HG02970 (cell line): ENCODE results near the gene INTS1.

Source experiments
- ATAC-seq: cut with Tn5 transposase; IDR thresholded peaks from one replicate; pipeline ENCODE4 v1.9.1; 2021; ENCODE audit warnings: mild to moderate bottlenecking, moderate library complexity, moderate number of reproducible peaks; ENCODE audit not compliant: unreplicated experiment, low FRiP score

The INTS1 gene

GRCh38 chr7:1493571-1493970 lies 10.6 kb downstream of the INTS1 start:
- no peak for ATAC-seq

- ATAC-seq = no peak
Measured at GRCh38 chr7:1493129-1493528, 11.1 kb downstream of the INTS1 start.

- ATAC-seq = no peak
Measured at GRCh38 chr7:1492640-1493039, 11.5 kb downstream of the INTS1 start.

- no peak for ATAC-seq
Measured at GRCh38 chr7:1492221-1492620, 12.0 kb downstream of the INTS1 start.

- no peak for ATAC-seq
Measured at GRCh38 chr7:1490837-1491236, 13.4 kb downstream of the INTS1 start.

- no peak for ATAC-seq
Measured at GRCh38 chr7:1489336-1489735, 14.9 kb downstream of the INTS1 start.

GRCh38 chr7:1488016-1488415 lies 16.2 kb downstream of the INTS1 start:
- no peak for ATAC-seq

GRCh38 chr7:1487466-1487865 lies 16.7 kb downstream of the INTS1 start:
- ATAC-seq = no peak

- no peak for ATAC-seq
Measured at GRCh38 chr7:1486571-1486970, 17.6 kb downstream of the INTS1 start.

- no peak for ATAC-seq
Measured at GRCh38 chr7:1485156-1485555, 19.0 kb downstream of the INTS1 start.

GRCh38 chr7:1484569-1484968 lies 19.6 kb downstream of the INTS1 start:
- no peak for ATAC-seq

GRCh38 chr7:1483536-1484505 lies 20.4 kb downstream of the INTS1 start:
- ATAC-seq = no peak

- ATAC-seq = no peak
Measured at GRCh38 chr7:1483079-1483478, 21.1 kb downstream of the INTS1 start.

- ATAC-seq = no peak
Measured at GRCh38 chr7:1481300-1481699, 22.9 kb downstream of the INTS1 start.

- no peak for ATAC-seq
Measured at GRCh38 chr7:1480670-1481069, 23.5 kb downstream of the INTS1 start.

- no peak for ATAC-seq
Measured at GRCh38 chr7:1479287-1479686, 24.9 kb downstream of the INTS1 start.

- ATAC-seq = no peak
Measured at GRCh38 chr7:1478480-1478879, 25.7 kb downstream of the INTS1 start.

GRCh38 chr7:1476859-1477258 lies 27.3 kb downstream of the INTS1 start:
- no peak for ATAC-seq

- ATAC-seq = no peak
Measured at GRCh38 chr7:1475991-1476390, 28.2 kb downstream of the INTS1 start.

- ATAC-seq = no peak
Measured at GRCh38 chr7:1475393-1475792, 28.8 kb downstream of the INTS1 start.

- no peak for ATAC-seq
Measured at GRCh38 chr7:1474736-1475135, 29.5 kb downstream of the INTS1 start.

- no peak for ATAC-seq
Measured at GRCh38 chr7:1473864-1474512, 30.2 kb downstream of the INTS1 start.
